Suppressor macrophage treated with lipopolysaccharide for 1 hour (primary cell): ENCODE measurements around the gene INPP5A.
"Not testable (repeated sequence)": the region's sequence is repeated elsewhere in the genome, so short reads cannot be mapped to it uniquely, and the experiment has no call there.

Source experiments
- DNase-seq, 3 donors: peaks; one replicate each; pipeline ENCODE4 v3.0.0-alpha.2; 2020 to 2022

Gene INPP5A

GRCh38 chr10:132504501-132505272 lies 32.9 kb upstream of the INPP5A start:
- no peak for DNase-seq

- not testable (repeated sequence) for DNase-seq
Measured at GRCh38 chr10:132505546-132505945, 32.0 kb upstream of the INPP5A start.

GRCh38 chr10:132506711-132507408 lies 30.7 kb upstream of the INPP5A start:
- no peak for DNase-seq

GRCh38 chr10:132507409-132507955 lies 30.1 kb upstream of the INPP5A start:
- no peak for DNase-seq

- no peak for DNase-seq
Measured at GRCh38 chr10:132507956-132508490, 29.6 kb upstream of the INPP5A start.

GRCh38 chr10:132508581-132509443 lies 28.8 kb upstream of the INPP5A start:
- DNase-seq, result no peak

- no peak for DNase-seq
Measured at GRCh38 chr10:132509506-132510173, 27.9 kb upstream of the INPP5A start.

- no peak for DNase-seq
Measured at GRCh38 chr10:132510174-132510611, 27.4 kb upstream of the INPP5A start.

GRCh38 chr10:132511121-132512051 lies 26.2 kb upstream of the INPP5A start:
- DNase-seq, result peak; percentile 44 to 55 (median 52)

- DNase-seq, result no peak
Measured at GRCh38 chr10:132512052-132512442, 25.5 kb upstream of the INPP5A start.

GRCh38 chr10:132512693-132513345 lies 24.8 kb upstream of the INPP5A start:
- no peak for DNase-seq

GRCh38 chr10:132514821-132515520 lies 22.6 kb upstream of the INPP5A start:
- no peak for DNase-seq

GRCh38 chr10:132515811-132516726 lies 21.5 kb upstream of the INPP5A start:
- DNase-seq, result no peak

GRCh38 chr10:132516771-132517725 lies 20.5 kb upstream of the INPP5A start:
- peak; percentile 85 to 92 (median 89) for DNase-seq

GRCh38 chr10:132517951-132518521 lies 19.6 kb upstream of the INPP5A start:
- DNase-seq, result no peak

- DNase-seq, result no peak
Measured at GRCh38 chr10:132518572-132519381, 18.8 kb upstream of the INPP5A start.
